Subcutaneous abdominal adipose tissue (tissue), 5 donors: ENCODE results near the gene MYRIP.

Source experiments
- H3K27ac ChIP-seq: one replicate; pipeline ENCODE4 v1.7.0; 2013; ENCODE audit warnings: low read depth, mild to moderate bottlenecking, inconsistent platforms, low read length, moderate library complexity
- H3K27me3 ChIP-seq, 5 donors: one replicate each; pipeline ENCODE4 v1.7.0; 2013; ENCODE audit warnings: low read length in 5 of 5, inconsistent platforms in 1 of 5; ENCODE audit not compliant: control insufficient read depth in 5 of 5, insufficient read depth in 4 of 5
- H3K36me3 ChIP-seq, 5 donors: one replicate each; pipeline ENCODE4 v1.7.0; 2013; ENCODE audit warnings: low read length in 5 of 5; ENCODE audit not compliant: control insufficient read depth in 5 of 5, insufficient read depth in 5 of 5
- H3K4me1 ChIP-seq, 5 donors: one replicate each; pipeline ENCODE4 v1.7.0; 2013; ENCODE audit warnings: low read length in 5 of 5, mild to moderate bottlenecking in 3 of 5, moderate library complexity in 1 of 5; ENCODE audit not compliant: control insufficient read depth in 5 of 5, insufficient read depth in 5 of 5
- H3K4me3 ChIP-seq, 5 donors: one replicate each; pipeline ENCODE4 v1.7.0; 2013; ENCODE audit warnings: low read length in 5 of 5, low read depth in 1 of 5
- H3K9ac ChIP-seq, 5 donors: one replicate each; pipeline ENCODE4 v1.7.0; 2013; ENCODE audit warnings: low read length in 5 of 5, mild to moderate bottlenecking in 4 of 5, moderate library complexity in 3 of 5
- H3K9me3 ChIP-seq, 5 donors: one replicate each; pipeline ENCODE4 v1.7.0; 2013; ENCODE audit warnings: low read length in 5 of 5; ENCODE audit not compliant: control insufficient read depth in 5 of 5
- donor health status: healthy.
- donor health status: healthy.
- donor health status: healthy.
- donor health status: healthy.
- donor health status: healthy.

MYRIP gene

GRCh38 chr3:40042752-40043443 is 233.5 kb downstream of the MYRIP start:
- peaks cover 0 to 3% (median 0%) of the 10 kb centered on the region in 5 donors for H3K36me3 ChIP-seq
- no peak overlapping the region for H3K27ac ChIP-seq
- H3K4me3 ChIP-seq = no peak overlapping the region
- no peaks in the 10 kb centered on the region for H3K9me3 ChIP-seq
- H3K9ac ChIP-seq = no peak overlapping the region
- H3K27me3 ChIP-seq = no peaks in the 10 kb centered on the region
- no peaks in the 10 kb centered on the region for H3K4me1 ChIP-seq

GRCh38 chr3:40043444-40043755 is 234.0 kb downstream of the MYRIP start:
- no peaks in the 10 kb centered on the region for H3K9me3 ChIP-seq
- peaks cover 0 to 3% (median 0%) of the 10 kb centered on the region in 5 donors for H3K36me3 ChIP-seq
- no peaks in the 10 kb centered on the region for H3K27me3 ChIP-seq
- H3K9ac ChIP-seq = no peak overlapping the region
- no peaks in the 10 kb centered on the region for H3K4me1 ChIP-seq
- H3K27ac ChIP-seq = no peak overlapping the region
- H3K4me3 ChIP-seq = no peak overlapping the region

- no peaks in the 10 kb centered on the region for H3K9me3 ChIP-seq
- no peak overlapping the region for H3K9ac ChIP-seq
- H3K4me3 ChIP-seq = no peak overlapping the region
- no peaks in the 10 kb centered on the region for H3K4me1 ChIP-seq
- H3K27me3 ChIP-seq = no peaks in the 10 kb centered on the region
- H3K27ac ChIP-seq = no peak overlapping the region
- H3K36me3 ChIP-seq = peaks cover 0 to 3% (median 0%) of the 10 kb centered on the region in 5 donors
Measured at GRCh38 chr3:40044487-40044886, 235.1 kb downstream of the MYRIP start.

- H3K36me3 ChIP-seq = peaks cover 0 to 3% (median 0%) of the 10 kb centered on the region in 5 donors
- no peak overlapping the region for H3K9ac ChIP-seq
- no peak overlapping the region for H3K4me3 ChIP-seq
- H3K27ac ChIP-seq = no peak overlapping the region
- no peaks in the 10 kb centered on the region for H3K27me3 ChIP-seq
- peaks cover 0 to 1% (median 0%) of the 10 kb centered on the region in 5 donors for H3K9me3 ChIP-seq
- no peaks in the 10 kb centered on the region for H3K4me1 ChIP-seq
Measured at GRCh38 chr3:40045051-40045450, 235.6 kb downstream of the MYRIP start.

GRCh38 chr3:40046149-40046548 is 236.7 kb downstream of the MYRIP start:
- Histone ChIP-seq H3K36me3 (peaks cover 0 to 3% (median 0%) of the 10 kb centered on the region in 5 donors), H3K4me1 (no peaks in the 10 kb centered on the region), H3K9ac (no peak overlapping the region), H3K9me3 (peaks cover 0 to 3% (median 0%) of the 10 kb centered on the region in 5 donors), H3K4me3 (no peak overlapping the region), H3K27me3 (no peaks in the 10 kb centered on the region), H3K27ac (no peak overlapping the region)

- H3K36me3 ChIP-seq = peaks cover 0 to 3% (median 0%) of the 10 kb centered on the region in 5 donors
- peaks cover 0 to 3% (median 0%) of the 10 kb centered on the region in 5 donors for H3K9me3 ChIP-seq
- no peak overlapping the region for H3K27ac ChIP-seq
- no peak overlapping the region for H3K4me3 ChIP-seq
- no peak overlapping the region for H3K9ac ChIP-seq
- no peaks in the 10 kb centered on the region for H3K4me1 ChIP-seq
- no peaks in the 10 kb centered on the region for H3K27me3 ChIP-seq
Measured at GRCh38 chr3:40047406-40047805, 238.0 kb downstream of the MYRIP start.

GRCh38 chr3:40053663-40054062 is 244.3 kb downstream of the MYRIP start:
- Histone ChIP-seq H3K4me1 (no peaks in the 10 kb centered on the region), H3K27ac (no peak overlapping the region), H3K9me3 (peaks cover 0 to 3% (median 0%) of the 10 kb centered on the region in 5 donors), H3K36me3 (no peaks in the 10 kb centered on the region), H3K4me3 (no peak overlapping the region), H3K9ac (no peak overlapping the region), H3K27me3 (no peaks in the 10 kb centered on the region)

- Histone ChIP-seq H3K9me3 (peaks cover 0 to 3% (median 0%) of the 10 kb centered on the region in 5 donors), H3K27me3 (no peaks in the 10 kb centered on the region), H3K27ac (no peak overlapping the region), H3K4me1 (no peaks in the 10 kb centered on the region), H3K36me3 (no peaks in the 10 kb centered on the region), H3K4me3 (no peak overlapping the region), H3K9ac (no peak overlapping the region)
Measured at GRCh38 chr3:40054568-40055222, 245.3 kb downstream of the MYRIP start.

GRCh38 chr3:40055361-40055760 is 246.0 kb downstream of the MYRIP start:
- Histone ChIP-seq H3K9ac (no peak overlapping the region), H3K27me3 (no peaks in the 10 kb centered on the region), H3K27ac (no peak overlapping the region), H3K4me1 (no peaks in the 10 kb centered on the region), H3K4me3 (no peak overlapping the region), H3K36me3 (no peaks in the 10 kb centered on the region), H3K9me3 (peaks cover 0 to 3% (median 0%) of the 10 kb centered on the region in 5 donors)

- peaks cover 0 to 2% (median 0%) of the 10 kb centered on the region in 5 donors for H3K9me3 ChIP-seq
- H3K4me1 ChIP-seq = no peaks in the 10 kb centered on the region
- no peak overlapping the region for H3K4me3 ChIP-seq
- no peak overlapping the region for H3K9ac ChIP-seq
- H3K27me3 ChIP-seq = no peaks in the 10 kb centered on the region
- no peak overlapping the region for H3K27ac ChIP-seq
- H3K36me3 ChIP-seq = no peaks in the 10 kb centered on the region
Measured at GRCh38 chr3:40055956-40056355, 246.5 kb downstream of the MYRIP start.
